Measurements from ENCODE around the gene SSX7. TPM values are rescaled to one million over a fixed set of nuclear protein-coding genes. Genes with fewer than 3 reads are reported as not detected.
"Not testable (repeated sequence)": the region's sequence is repeated elsewhere in the genome, so short reads cannot be mapped to it uniquely, and the experiment has no call there.

SSX7 gene
- polyA plus RNA-seq (ENCODE audit: insufficient read length in 10 of 10): not detected
- long read RNA-seq, donor 1: 0 reads
- long read RNA-seq, donor 2: 0 reads
- long read RNA-seq, donor 3: 0 reads
- long read RNA-seq, donor 4: 0 reads
- long read RNA-seq, donor 5: 0 reads
- long read RNA-seq, donor 6: 0 reads
- long read RNA-seq, donor 7: 0 reads
- long read RNA-seq, donor 8: 0 reads
- long read RNA-seq, donor 9: 0 reads

- not testable (repeated sequence) for DNase-seq
Measured at GRCh38 chrX:52654800-52655199, at the start of gene SSX7. TSS of gene SSX7 (minus strand) at chrX:52654900. CDS start at chrX:52653472, 1,428 bp downstream.

- not testable (repeated sequence) for DNase-seq
Measured at GRCh38 chrX:52692034-52692433, 37.3 kb upstream of the SSX7 start.

GRCh38 chrX:52662218-52662617 is 7.5 kb upstream of the SSX7 start:
- not testable (repeated sequence) for DNase-seq

GRCh38 chrX:52655475-52655874 is 775 bp upstream of the SSX7 start:
- not testable (repeated sequence) for DNase-seq

- not testable (repeated sequence) for DNase-seq
Measured at GRCh38 chrX:52650676-52651075, 4.0 kb downstream of the SSX7 start.

- not testable (repeated sequence) for DNase-seq
Measured at GRCh38 chrX:52648956-52649355, 5.7 kb downstream of the SSX7 start.

DNA sequence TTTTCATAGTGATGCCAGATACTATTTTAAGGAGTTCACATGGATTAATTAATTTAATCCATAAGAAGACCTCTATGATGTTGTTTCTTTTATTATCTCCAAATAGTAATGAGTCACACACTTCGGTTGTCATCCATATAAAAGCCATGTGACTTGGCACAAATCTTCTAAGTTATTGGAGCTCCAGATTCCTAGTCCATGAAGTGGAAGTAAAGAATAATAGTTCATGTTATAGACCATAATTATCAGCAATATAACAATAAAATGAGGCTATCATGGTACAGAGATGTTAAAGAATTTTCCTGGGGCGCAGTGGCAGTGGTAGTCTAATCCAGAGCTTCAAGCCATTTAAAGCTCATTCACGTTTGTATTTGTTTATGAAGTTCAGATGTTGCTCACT is 26.2 kb downstream of the SSX7 start:
- not testable (repeated sequence) for DNase-seq

GRCh38 chrX:52620661-52621060 is 34.0 kb downstream of the SSX7 start:
- not testable (repeated sequence) for DNase-seq

DNA sequence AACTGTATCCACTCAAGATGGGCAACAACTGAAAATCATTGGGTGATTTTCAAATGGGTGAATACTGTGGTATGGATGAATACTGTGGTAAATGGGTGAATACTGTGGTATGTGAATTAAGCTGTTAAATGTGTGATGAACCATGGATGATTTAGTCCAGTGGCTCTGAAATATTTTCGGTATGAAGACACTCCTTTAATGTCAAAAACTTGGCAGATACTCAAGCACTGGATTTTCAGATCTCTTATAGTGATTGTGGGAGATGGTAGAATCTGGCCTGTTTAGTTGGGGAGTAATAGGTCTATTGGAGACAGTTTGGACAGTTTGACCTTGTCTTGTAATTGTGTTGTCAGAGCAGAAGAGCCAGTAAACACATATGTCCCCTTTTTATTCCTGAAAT is 45.7 kb downstream of the SSX7 start:
- no peak for DNase-seq

DNA sequence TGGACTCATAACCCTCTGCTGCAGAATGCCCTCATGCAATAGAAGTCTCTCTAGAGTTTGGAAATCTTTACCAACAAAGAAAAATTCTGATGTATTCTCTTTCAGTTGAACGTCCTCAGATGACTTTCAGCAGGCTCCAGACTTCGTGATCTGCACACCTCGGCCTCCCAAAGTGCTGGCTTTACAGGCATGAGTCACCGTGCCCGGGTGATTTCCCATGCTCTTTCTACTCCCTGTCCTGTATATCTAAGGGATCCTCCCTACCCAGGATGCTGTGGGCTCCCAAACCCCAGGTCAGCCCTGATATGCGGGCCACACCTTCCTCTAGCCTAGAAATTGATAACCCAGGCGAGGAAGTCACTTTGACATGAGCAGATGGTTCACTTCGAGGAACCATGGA is 51.5 kb downstream of the SSX7 start:
- not testable (repeated sequence) for DNase-seq

DNA sequence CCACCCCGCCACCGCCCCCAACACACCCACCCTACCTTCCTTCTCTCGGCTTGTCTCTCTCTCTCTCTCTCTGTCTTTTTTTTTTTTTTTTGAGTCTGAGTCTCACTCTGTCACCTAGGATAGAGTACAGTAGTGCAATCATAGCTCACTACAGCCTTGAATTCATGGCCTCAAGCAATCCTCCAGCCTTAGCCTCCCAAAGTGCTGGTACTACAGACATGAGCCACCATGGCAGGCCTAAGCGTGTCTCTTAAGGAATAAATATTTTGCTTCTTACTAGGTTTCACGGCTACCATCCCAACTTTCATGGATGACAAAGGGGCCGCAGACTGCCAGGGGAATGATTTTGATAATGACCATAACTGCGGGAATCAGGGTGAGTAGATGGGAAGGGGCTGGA is 55.8 kb downstream of the SSX7 start:
- DNase-seq: no peak

DNA sequence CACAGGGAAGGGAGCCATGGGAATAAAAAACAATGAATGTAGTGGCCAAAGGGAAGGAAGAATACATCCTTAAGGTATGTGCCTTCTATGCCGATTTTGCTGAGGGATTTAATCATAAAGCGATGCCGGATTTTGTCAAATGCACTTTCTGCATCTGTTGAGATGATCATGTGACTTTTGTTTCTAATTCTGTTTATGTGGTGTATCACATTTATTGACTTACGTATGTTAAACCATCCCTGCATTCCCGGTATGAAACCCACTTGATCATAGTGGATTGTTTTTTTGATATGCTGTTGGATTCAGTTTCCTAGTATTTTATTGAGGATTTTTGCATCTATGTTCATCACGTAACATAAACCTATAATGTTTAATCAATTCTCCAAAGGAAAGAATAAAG is 60.0 kb downstream of the SSX7 start:
- DNase-seq: no peak

Other genes starting within 250 kb of the SSX7 start
- gene XAGE1A, start 159.1 kb downstream of the SSX7 start, polyA plus RNA-seq (ENCODE audit: insufficient read length in 10 of 10): under 1 TPM in 2 of 10 donors, not detected in 8; 0.77 to 0.90 TPM
- 1 to 10 TPM in 1 of 10 donors, under 1 TPM in 1, not detected in 8; 0.77 to 1.4 TPM for gene XAGE1B, start 137.8 kb downstream of the SSX7 start, polyA plus RNA-seq (ENCODE audit: insufficient read length in 10 of 10)
- gene SSX2, start 52.3 kb upstream of the SSX7 start, polyA plus RNA-seq (ENCODE audit: insufficient read length in 10 of 10): not detected
- gene SSX2B, start 96.4 kb upstream of the SSX7 start, polyA plus RNA-seq (ENCODE audit: insufficient read length in 10 of 10): not detected
- gene SPANXN5, start 142.5 kb upstream of the SSX7 start, polyA plus RNA-seq (ENCODE audit: insufficient read length in 10 of 10): not detected
- gene XAGE5, start 156.4 kb upstream of the SSX7 start, polyA plus RNA-seq (ENCODE audit: insufficient read length in 10 of 10): not detected
- gene XAGE3, start 213.2 kb upstream of the SSX7 start, polyA plus RNA-seq (ENCODE audit: insufficient read length in 10 of 10): under 1 TPM in 1 of 10 donors, not detected in 9; 0.31 TPM
- 10 to 100 TPM; 13.1 to 19.6 (median 16.5) TPM for gene FAM156B, start 242.4 kb upstream of the SSX7 start, polyA plus RNA-seq (ENCODE audit: insufficient read length in 10 of 10)